CD4-positive, alpha-beta T cell treated with Interferon gamma for 1 hour (primary cell): ENCODE results near the gene PTPRCAP.
A peak's percentile ranks its signal among the peaks of the same experiment; 100 is the strongest.
"Not testable (repeated sequence)": the region's sequence is repeated elsewhere in the genome, so short reads cannot be mapped to it uniquely, and the experiment has no call there.

Source experiments
- DNase-seq: peaks from one replicate; pipeline ENCODE4 v3.0.0-alpha.2; 2020

PTPRCAP gene

DNA sequence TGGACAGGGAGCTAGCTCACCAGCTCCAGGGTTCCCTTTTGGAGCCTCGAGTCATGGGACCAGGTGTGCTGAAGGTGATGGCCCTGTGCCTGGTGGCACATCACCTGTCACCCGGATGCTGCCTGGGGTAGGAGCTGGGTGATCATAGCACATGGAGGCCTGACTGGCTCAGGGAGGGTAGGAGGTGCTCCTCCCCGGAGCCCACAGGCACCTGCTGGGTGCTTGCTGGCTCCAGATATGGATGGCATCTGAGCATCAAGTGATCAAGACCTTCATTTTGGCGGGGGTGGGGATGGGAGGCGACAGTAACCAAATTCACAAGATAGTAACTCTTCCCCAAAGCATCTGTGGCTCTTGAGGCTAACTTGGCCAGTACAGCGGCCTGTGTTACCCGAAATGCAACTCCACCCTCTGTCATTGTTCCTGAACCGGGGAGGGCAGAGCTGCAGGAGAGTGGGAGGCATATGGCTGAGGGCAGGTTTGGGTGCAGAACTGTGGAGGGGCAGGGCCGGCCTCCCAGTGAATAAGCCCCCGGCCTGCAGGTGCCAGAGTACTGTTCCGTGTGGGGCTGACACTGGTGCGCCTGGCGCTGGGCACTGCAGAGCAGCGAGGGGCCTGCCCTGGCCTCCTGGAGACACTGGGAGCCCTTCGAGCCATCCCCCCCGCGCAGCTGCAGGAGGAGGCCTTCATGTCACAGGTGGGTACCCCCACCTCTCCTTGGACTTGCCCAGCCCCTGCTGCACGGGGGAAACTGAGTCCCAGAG lies 28.9 kb downstream of the PTPRCAP start:
- no peak for DNase-seq

DNA sequence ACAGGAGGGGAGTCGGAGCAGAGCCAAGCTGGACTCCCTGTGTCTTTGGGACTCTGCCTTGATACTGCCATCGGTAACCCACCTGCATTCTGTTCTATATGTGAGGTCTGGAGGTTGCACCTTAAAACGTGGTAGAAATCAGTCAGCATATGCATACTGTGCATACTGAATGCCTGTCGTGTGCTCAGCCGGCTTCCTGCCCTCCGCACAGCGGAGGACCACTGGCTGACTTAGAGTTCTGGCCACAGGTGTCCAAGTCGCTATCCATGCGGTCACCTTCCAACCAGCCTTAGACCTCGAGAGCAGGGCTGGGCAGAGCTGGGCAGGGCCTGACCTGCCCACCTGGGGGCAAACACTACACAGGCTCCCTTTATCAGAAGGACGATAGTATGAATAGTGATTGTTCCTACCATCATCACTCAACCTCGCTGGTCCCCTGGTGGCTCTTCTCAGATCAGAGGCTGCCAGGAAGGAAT lies 29.8 kb downstream of the PTPRCAP start:
- DNase-seq = no peak

DNA sequence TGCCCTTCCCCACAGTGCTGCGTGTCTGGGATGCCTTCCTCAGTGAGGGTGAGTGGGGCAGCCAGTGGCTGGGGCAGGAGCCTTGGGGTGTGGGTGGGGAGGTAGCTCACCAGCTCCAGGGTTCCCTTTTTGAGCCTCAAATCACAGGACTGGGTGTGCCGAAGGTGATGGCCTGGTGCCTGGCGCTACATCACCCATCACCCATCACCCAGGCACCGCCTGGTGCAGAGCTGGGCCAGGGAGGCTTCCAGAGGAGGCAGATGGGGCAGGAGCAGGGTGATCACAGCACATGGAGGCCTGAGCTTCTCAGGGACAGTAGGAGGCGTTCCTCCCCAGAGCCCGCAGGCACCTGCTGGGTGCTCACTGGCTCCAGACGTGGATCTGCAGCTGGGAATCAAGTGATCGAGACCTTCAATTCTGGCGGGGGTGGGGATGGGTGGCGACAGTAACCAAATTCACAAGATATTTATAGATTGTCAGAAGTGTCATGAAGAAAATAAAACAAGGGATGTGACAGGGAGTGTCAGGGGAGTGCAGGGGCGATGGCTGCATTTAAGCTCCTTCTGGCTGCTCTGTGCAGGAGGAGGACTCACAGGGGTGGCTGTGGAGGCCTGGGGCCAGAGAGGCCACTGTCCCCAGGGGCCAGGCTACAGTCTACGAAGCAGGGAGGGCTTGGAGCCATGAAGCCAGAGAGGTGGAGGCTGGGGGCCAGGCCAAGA lies 30.4 kb downstream of the PTPRCAP start:
- DNase-seq = no peak

DNA sequence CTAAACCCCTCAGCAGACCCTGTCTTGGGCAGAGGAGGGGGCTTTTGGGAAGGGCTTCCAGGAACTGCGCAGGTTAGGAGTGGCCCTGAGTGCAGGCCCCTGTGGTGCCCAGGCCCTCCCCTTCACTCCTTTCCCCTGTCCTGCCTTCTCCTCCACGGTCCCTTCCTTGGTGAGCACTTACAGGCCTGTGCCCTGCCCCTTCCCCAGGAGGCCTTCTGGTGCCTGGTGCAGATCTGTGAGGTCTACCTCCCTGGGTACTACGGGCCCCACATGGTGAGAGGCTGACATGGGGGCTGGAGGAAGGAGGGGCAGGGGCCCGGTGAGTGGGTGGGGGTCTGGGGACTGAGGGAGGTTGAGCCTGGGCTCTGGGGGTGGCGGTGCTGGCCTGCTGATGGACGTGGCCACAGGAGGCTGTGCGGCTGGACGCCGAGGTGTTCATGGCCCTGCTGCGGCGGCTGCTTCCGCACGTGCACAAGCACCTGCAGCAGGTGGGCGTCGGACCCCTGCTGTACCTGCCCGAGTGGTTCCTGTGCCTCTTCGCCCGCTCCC lies 31.0 kb downstream of the PTPRCAP start:
- no peak for DNase-seq

DNA sequence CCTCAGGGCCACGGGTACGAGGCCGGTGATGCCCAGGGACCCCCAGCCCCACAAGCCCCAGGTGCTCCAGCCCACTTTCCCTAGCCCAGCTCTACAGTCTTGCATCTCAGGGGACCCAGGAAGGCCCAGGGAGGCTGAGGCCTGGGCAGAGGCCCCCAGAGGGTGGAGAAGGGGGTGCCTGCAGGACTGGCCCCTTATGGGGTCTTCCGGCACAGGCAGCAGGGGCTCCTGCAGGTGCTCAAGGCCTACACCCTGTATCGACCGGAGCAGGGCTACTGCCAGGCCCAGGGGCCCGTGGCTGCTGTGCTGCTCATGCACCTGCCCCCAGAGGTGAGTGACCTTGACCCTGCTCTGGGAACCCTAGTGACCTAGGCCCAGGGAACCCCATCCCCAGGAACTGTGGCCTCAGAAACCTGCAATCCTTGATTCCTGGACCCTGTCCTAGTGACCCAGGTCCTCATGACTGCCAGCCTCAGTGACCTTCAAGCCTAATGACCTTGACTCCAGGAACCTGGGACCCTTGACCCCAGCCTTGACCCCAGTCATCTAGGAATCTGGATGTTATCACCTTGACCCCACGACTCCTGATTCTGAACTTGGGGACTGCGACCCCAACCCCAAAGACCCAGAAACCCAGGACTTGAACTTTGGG lies 31.7 kb downstream of the PTPRCAP start:
- DNase-seq = no peak

DNA sequence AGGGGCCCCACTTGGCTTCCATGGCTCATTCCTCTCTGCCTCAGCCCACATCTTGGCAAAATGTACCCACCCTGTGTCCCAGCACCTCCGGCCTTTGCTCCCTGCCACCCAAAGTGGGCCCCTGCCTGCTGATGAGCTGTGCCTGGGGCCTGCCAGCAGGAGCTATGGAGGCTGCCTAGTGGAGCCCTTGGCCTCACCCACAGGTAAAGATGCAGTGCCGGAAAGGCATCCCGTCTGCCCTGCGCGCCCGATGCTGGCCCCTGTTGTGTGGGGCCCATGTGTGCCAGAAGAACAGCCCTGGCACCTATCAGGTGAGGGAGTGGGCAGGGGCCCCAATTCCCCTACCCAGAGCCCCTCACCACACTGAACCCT lies 32.3 kb downstream of the PTPRCAP start:
- no peak for DNase-seq

DNA sequence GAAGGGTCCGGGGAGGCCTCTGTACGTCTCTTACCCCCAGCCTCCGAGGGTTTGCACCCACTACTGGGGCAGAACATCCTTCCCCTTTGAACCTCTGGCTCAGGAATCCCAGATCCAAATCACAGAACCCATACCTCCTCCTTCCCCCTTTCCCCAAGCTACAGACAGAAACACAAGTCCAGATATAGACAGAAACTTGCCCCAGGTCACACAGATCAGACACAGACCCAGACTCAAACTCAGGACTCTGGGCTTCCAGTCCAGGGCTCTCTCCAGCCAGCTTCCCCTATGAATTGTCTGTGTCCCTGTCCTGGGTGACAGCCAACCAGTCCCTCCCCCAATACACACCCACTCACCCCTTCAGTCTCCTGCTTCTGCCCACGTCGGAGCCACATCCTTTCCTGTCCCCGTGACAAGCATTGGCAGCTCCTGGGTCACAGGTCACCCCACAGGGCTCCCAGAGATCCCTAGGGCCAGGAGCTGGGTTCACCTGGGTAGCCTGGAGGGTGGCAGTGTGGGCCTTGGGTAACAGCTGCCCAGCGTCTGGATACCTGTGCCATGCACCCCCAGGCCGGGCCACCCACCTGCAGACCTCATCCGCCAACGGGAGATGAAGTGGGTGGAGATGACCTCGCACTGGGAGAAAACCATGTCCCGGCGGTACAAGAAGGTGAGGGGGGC lies 32.8 kb downstream of the PTPRCAP start:
- DNase-seq = peak; percentile 42

DNA sequence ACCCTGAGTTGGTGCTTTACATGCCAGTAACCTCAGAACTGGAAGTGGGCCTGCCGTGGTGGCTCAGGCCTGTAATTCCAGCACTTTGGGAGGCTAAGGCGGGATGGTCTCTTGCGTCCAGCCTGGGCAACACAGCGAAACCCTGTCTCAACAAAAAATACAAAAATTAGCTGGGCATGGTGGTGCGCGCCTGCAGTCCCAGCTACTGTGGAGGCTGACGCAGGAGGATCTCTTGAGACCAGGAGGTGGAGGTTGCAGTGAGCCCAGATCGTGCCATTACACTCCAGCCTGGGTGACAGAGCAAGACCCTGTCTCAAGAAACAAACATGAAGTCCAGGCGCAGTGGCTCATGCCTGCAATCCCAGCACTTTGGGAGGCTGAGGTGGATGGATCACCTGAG lies 34.4 kb downstream of the PTPRCAP start:
- not testable (repeated sequence) for DNase-seq

DNA sequence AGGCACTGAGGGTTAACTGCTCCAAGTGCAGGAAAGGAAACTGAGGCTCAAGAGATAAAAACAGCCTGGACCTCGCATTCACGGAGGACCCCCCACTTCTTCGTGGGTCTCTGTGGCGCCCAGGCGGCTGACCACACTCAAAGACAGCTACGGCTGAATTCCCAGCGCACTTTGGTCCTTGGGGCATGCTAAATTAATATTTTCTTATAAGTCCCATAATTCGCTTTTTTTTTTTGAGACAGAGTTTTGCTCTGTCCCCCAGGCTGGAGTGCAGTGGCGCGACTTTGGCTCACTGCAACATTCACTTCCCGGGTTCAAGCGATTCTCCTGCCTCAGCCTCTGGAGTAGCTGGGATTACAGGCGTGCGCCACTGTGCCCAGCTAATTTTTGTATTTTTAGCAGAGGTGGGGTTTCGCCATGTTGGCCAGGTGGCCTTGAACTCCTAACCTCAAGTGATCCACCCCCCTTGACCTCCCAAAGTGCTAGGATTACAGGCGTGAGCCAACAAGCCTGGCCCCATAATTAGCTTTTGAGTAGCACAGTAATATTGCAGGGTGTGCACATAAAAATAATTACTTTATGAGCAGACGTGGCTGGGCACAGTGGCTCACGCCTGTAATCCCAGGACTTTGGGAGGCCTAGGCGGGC lies 35.2 kb downstream of the PTPRCAP start:
- not testable (repeated sequence) for DNase-seq

DNA sequence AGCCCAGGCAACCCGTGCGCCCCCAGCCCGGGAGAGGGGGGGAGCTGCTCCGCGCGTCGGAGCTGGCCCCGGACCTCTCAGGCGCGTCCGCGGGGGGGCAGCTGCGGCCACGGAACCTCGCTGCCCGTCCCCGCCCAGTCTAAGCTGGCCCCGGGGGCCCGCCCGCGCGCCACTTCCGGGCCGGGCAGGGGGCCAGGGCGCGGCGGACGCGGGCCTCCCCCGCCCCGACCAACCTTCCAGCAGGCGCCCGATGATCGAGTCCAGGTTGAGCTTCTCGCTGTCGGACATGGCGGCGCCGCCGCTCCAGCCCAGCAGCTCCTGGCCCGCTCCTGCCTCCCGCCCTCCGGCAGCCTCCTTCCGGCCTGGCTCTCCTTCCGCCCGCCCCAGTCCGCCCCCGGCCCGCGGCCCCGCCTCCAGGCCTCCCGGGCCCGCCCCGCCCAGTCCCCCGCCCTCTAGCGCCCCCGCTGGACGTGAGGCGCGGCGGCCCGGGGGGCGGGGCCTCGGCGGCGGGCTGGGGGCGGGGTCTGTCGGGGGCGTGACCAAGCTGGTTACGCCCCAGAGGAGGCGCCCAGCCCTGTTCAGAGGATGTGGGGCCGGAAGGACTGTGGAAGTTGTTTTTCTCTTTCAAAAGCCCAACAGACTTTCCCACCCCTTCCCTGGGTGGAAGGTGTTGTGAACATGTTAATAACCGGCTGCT lies 35.8 kb downstream of the PTPRCAP start, which contains the start of gene PPP1CA:
TSS of gene PPP1CA (minus strand) at position 364 of the 697 bp plus-strand sequence. CDS start at position 288, 76 bp downstream.
- peak; percentile 88 for DNase-seq

DNA sequence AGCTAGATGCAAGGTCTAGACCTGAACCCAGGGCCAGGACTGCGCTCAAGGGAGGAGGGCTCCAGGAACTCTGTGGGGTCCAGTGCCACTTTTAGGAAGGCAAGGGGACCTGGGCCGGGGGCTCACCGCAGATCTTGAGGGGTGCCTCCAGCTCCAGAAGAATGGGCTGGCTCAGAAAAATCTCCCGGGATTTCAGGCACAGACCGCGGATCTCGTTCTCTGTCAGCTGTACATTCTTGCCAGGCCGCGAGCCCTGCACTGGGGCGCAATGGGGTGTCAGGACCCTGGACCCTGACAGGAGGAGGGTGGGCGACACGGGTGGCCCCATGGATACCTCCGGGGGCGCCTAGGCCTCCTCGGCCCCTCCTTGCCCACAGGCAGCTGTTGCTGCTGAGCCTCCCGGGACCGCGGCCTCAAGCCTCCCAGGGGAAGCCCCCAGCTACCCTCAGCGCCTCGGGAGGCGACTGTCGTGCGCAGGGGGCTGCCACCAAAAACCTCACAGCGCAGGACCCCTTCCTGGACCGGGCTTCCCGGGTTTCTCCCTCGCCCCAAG lies 36.5 kb downstream of the PTPRCAP start:
- no peak for DNase-seq

DNA sequence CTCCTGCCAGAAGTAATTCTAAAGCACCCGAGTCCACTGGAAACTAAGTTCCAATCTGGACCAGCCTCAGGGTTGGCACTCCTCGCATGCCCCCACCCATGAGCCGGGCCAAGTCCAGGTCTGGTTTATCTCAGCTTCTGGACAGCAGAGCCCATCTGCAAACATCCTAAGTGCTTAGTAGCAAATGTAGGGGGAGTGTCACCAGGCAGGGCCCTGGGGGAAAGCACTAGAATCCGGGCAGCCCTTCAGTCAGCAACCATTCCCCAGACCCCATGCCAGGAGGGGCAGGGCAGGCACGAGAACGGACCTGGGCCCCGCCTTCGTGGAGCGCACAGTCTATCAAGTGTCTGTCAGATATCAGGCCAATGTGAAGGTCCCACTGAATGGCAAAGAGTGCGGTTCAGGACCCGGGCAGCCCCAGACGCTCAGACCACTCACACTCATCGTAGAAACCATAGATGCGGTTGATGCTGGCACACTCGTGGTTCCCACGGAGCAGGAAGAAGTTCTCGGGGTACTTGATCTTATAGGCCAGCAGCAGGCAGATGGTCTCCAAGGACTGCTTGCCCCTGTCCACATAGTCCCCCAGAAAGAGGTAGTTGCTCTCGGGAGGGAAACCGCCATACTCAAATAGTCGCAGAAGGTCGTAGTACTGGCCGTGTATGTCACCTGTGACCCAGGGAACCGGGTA lies 37.1 kb downstream of the PTPRCAP start:
- no peak for DNase-seq

DNA sequence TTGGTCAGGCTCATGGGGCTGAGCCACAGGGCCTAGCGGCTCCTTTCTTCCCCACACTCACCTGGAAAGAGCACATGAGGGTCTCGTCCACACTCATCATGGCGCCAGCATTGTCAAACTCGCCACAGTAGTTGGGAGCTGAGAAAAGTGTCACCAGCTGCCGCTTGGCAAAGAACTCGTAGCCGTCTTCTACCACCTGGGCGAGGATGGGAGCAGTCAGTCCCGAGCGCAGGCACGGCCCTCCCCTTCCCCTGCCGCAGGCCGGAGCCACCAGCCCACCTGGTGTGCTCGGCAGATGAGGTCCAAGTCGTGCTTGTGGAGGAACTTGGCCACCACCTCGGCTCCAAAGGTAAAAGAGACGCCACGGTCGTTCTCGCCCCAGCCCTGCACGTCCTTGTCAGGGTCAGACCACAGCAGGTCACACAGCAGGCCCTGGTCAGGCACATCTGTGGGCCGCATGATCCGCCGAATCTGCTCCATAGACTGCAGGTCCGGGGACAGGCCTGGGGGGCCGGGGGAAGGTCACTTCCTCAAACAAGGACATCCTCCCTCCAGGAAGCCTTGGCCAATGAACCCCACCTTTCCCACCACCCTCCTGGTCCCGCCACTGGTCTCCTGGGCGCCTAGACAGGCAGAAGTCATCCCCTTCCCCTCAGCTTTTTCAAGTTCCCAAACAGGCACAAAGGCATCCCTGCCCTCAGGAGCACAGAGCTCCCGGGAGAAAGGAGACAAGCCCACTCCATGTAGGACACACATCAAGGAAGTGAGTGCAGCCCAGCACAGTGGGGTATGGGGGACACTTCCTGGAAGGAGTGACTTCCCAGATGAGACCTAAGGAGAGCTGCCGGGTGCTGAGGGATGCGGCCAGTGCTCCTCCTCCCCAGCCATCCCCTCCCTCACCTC lies 38.6 kb downstream of the PTPRCAP start:
- DNase-seq = no peak

DNA sequence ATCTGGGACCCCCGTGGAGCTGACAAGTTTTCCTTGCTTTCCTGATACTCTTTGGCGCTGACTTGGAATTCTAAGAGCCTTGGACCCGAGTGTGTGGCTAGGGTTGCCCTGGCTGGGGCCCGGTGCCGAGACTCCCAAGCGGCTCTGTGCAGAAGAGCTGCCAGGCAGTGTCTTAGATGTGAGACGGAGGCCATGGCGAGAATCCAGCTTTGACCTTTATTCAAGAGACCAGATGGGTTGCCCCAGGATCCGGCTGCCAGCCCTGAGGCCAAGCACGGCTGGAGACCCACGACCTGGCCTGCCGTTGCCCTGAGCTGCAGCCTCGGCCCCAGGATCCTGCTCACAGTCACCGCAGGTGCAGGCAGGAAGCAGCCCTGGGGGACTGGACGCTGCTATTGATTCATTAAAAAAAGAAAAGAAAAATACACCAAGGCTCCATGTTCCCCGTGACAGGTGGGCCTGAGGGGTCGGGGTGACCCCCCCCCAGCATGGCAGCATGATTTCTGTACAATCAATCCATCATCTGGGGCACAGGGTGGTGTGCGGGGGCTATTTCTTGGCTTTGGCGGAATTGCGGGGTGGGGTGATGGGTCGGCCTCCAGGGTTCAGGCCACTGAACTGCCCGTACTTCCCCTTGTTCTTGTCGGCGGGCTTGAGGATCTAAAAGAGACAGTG lies 39.4 kb downstream of the PTPRCAP start:
- no peak for DNase-seq

DNA sequence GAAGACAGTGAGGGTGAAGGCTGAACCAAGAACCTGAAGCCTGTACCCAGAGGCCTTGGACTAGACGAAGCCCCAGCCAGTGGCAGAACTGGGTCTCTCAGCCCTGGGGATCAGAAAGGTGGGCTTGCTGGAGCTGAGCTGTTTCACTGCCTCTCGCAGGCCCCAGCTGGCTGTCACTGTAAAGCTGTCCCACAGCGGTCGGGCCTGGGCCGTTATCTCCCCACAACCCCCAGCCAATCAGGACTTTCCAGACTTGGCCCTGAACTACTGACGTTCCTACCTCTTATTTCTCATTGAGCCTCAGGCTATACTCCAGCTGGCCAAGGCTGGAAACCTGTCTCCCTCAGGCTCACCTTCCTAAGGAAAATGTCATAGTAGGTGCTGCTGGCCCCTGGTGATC lies 39.9 kb downstream of the PTPRCAP start:
- DNase-seq = no peak

DNA sequence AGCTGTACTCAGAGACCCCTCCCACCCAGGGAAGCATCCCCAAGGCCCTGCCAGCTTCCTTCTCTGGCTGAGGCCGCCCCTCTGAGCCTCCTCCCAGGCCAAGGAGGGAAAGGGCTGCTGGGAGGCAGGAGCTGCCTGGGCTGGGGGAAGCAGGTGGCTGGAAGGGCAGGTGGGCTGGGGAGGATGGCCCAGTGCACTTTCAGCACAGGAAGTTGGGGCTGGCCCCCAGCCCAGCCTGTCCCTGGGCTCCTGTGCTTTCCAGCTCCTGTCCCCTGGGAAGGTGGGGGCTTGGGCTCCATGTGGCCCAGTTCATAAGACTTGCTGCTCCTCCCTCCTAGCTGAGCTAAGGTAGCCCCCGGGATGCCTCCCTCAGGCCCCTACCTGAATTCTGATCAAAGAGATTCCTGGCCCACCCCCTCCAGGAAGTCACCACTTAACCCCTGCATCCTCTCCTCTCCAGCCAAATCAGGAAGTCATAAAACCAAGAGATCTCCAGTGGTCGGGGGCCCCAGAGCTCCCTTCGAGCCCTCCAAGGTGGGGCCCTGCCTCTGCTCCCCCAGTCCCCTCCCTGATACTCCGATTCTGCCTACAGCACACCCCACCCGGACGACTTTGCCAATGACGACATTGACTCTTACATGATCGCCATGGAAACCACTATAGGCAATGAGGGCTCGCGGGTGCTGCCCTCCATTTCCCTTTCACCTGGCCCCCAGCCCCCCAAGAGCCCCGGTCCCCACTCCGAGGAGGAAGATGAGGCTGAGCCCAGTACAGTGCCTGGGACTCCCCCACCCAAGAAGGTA lies 40.7 kb downstream of the PTPRCAP start:
- peak; percentile 32 for DNase-seq

DNA sequence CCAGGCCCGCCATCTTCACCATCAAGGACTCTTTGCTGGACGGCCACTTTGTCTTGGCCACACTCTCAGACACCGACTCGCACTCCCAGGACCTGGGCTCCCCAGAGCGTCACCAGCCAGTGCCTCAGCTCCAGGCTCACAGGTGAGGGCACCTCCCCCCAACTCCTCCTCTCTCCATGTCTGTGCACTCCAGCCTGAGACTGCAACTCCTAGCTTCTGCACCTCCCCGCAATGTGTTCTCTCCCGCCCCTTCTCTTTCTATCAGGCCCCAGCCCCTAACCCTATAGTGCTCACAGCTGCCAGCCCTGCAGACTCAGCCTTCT lies 41.3 kb downstream of the PTPRCAP start:
- no peak for DNase-seq

DNA sequence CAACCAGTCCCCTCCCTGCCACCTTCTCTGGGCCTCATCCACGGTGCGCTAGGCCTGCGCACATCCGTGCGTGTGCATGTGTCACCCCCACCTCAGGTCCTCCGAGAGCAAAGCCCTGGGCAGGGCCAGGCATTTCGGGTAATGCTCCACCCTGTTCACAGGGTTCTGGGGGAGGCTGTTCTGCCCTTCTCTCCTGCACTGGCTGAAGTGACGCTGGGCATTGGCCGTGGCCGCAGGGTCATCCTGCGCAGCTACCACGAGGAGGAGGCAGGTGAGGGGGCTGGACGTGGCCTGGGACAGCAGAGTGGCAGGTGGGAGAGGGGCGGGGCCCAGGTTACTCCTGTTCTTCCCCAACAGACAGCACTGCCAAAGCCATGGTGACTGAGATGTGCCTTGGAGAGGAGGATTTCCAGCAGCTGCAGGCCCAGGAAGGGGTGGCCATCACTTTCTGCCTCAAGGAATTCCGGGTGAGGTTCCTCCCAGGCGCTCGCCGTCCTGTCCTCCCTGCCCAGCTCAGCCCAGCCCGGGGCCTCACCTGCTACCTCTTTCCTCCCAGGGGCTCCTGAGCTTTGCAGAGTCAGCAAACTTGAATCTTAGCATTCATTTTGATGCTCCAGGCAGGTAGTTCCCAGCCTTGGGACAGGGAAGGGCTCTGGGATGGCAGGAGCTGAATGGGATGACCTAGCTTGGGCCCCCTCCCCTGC lies 41.8 kb downstream of the PTPRCAP start:
- no peak for DNase-seq
